K562 (cell line): ENCODE measurements around the gene KLHDC2. TPM values are rescaled to one million over a fixed set of nuclear protein-coding genes. Genes with fewer than 3 reads are reported as not detected.

Experiments
- CREB1 ChIP-seq, 2 experiments: sonication (generic) in 1 of 2; formaldehyde crosslinking in 1 of 2; IDR thresholded peaks; 2 replicates each; pipeline versions ENCODE4 v1.6.1 to v1.8.0; 2012 to 2022; ENCODE audit warnings: inconsistent platforms in 1 of 2, mild to moderate bottlenecking in 1 of 2, missing genetic modification reagents in 1 of 2, moderate library complexity in 1 of 2
- ELF4 ChIP-seq: fragments of 450-650 bp; formaldehyde crosslinking; IDR thresholded peaks from 2 replicates; pipeline ENCODE4 v1.4.0; 2022; ENCODE audit warnings: missing genetic modification characterization
- FIP1L1 ChIP-seq: fragments of 200-400 bp; formaldehyde crosslinking; IDR thresholded peaks from 2 replicates; pipeline ENCODE4 v1.6.1; 2018; ENCODE audit warnings: mild to moderate bottlenecking, low read depth, low read length; ENCODE audit not compliant: poor library complexity, severe bottlenecking
- FOS ChIP-seq: IDR thresholded peaks from 3 replicates; pipeline ENCODE4 v1.6.1; 2011; ENCODE audit not compliant: insufficient read length; ENCODE audit errors: extremely low read depth
- KHSRP ChIP-seq: fragments of 450-650 bp; IDR thresholded peaks from 2 replicates; pipeline ENCODE4 v1.6.1; 2017
- MXD1 ChIP-seq: fragments of 250-450 bp; sonication (Bioruptor Pico); IDR thresholded peaks from 2 replicates; pipeline ENCODE4 v1.8.0; 2021; ENCODE audit warnings: borderline replicate concordance, mild to moderate bottlenecking, moderate library complexity; ENCODE audit not compliant: poor library complexity, severe bottlenecking
- MYBL2 ChIP-seq, 2 experiments: fragments of 450-650 bp in 1 of 2; sonication (generic) in 1 of 2; formaldehyde crosslinking in 1 of 2; IDR thresholded peaks; 2 replicates each; pipeline versions ENCODE4 v1.6.1 to v1.8.1; 2017 to 2022; ENCODE audit warnings: borderline replicate concordance in 1 of 2, inconsistent platforms in 1 of 2, low read depth in 1 of 2, mild to moderate bottlenecking in 1 of 2, missing genetic modification reagents in 1 of 2, moderate library complexity in 1 of 2
- NFE2 ChIP-seq: IDR thresholded peaks from 2 replicates; pipeline ENCODE4 v1.6.1; 2014; ENCODE audit warnings: antibody characterized with exemption, low read depth
- NR0B1 ChIP-seq: fragments of 450-650 bp; IDR thresholded peaks from one replicate; pipeline ENCODE4 v1.6.1; 2018; ENCODE audit warnings: mild to moderate bottlenecking, moderate library complexity; ENCODE audit not compliant: partially characterized antibody
- POLR2AphosphoS5 ChIP-seq: IDR thresholded peaks from 2 replicates; pipeline ENCODE4 v1.6.1; 2011; ENCODE audit warnings: mild to moderate bottlenecking, low read depth, low read length, moderate library complexity; ENCODE audit not compliant: control insufficient read depth, insufficient read depth
- POU5F1 ChIP-seq: fragments of 150-350 bp; IDR thresholded peaks from 2 replicates; pipeline ENCODE4 v1.6.1; 2014; ENCODE audit warnings: borderline replicate concordance, low read length, low read depth, mild to moderate bottlenecking; ENCODE audit not compliant: partially characterized antibody
- SIN3A ChIP-seq, 2 experiments: fragments of 150-350 bp in 1 of 2; IDR thresholded peaks; 2 replicates each; pipeline ENCODE4 v1.6.1; 2011 to 2016; ENCODE audit warnings: borderline replicate concordance in 2 of 2, low read depth in 2 of 2, low read length in 2 of 2, mild to moderate bottlenecking in 2 of 2, moderate library complexity in 2 of 2; ENCODE audit not compliant: control insufficient read depth in 1 of 2
- SNAPC5 ChIP-seq: fragments of 250-450 bp; sonication (Bioruptor Pico); IDR thresholded peaks from 2 replicates; pipeline ENCODE4 v1.8.0; 2021; ENCODE audit warnings: moderate library complexity, mild to moderate bottlenecking, inconsistent platforms
- TGIF2 ChIP-seq: sonication (generic); formaldehyde crosslinking; IDR thresholded peaks from 2 replicates; pipeline ENCODE4 v1.8.1; 2022; ENCODE audit warnings: mild to moderate bottlenecking, missing genetic modification reagents, moderate library complexity
- ZNF23 ChIP-seq: fragments of 250-450 bp; sonication (Bioruptor Pico); IDR thresholded peaks from 2 replicates; pipeline ENCODE4 v1.4.0; 2020; ENCODE audit warnings: mild to moderate bottlenecking
- ZNF347 ChIP-seq: fragments of 450-650 bp; formaldehyde crosslinking; IDR thresholded peaks from 2 replicates; pipeline ENCODE4 v1.4.0; 2020; ENCODE audit warnings: low read depth, mild to moderate bottlenecking, moderate library complexity
- ZNF609 ChIP-seq: sonication (generic); formaldehyde crosslinking; IDR thresholded peaks from 2 replicates; pipeline ENCODE4 v1.8.1; 2023; ENCODE audit warnings: missing genetic modification reagents, mild to moderate bottlenecking, borderline replicate concordance
- ZNF79 ChIP-seq: fragments of 250-450 bp; sonication (Bioruptor Pico); IDR thresholded peaks from 2 replicates; pipeline ENCODE4 v1.4.0; 2020; ENCODE audit warnings: low read depth, mild to moderate bottlenecking, moderate library complexity
- ZNF830 ChIP-seq: fragments of 250-450 bp; sonication (Bioruptor Pico); IDR thresholded peaks from 2 replicates; pipeline ENCODE4 v1.5.0; 2021; ENCODE audit warnings: mild to moderate bottlenecking
- polyA plus RNA-seq, 8 experiments: library from polyadenylated mRNA; depleted of rRNA in 4 of 8; stranded (reverse) in 5 of 8; unstranded in 3 of 8; fragments of >200 nt; fragmentation: Nextera tagmentation in 2 of 8; fragmentation: Illumina TruSeq in 1 of 8; extraction: Ambion mirVana in 2 of 8; extraction: Trizol in 1 of 8; gene quantifications; 2 replicates each; pipeline versions ENCODE4 v1.2.1 to v1.2.3, GENCODE V29; 2011 to 2014; ENCODE audit warnings: inconsistent platforms in 1 of 8, missing spikeins in 1 of 8
- total RNA-seq, 7 experiments: library from RNA; depleted of rRNA in 6 of 7; stranded (reverse); fragments of >200 nt in 6 of 7; fragmentation: Illumina TruSeq in 2 of 7; extraction: Trizol in 2 of 7; gene quantifications; 2 replicates each; pipeline versions ENCODE4 v1.2.1 to v1.2.3, GENCODE V29; 2011 to 2021; ENCODE audit warnings: low replicate concordance in 1 of 7

KLHDC2 gene
- total and polyA plus RNA-seq, 9 of the 15 experiments (the other 6 are each of a cell fraction or from before 2014, with no cell fraction given), result 6.3 to 41.7 (median 20.0) TPM

DNA sequence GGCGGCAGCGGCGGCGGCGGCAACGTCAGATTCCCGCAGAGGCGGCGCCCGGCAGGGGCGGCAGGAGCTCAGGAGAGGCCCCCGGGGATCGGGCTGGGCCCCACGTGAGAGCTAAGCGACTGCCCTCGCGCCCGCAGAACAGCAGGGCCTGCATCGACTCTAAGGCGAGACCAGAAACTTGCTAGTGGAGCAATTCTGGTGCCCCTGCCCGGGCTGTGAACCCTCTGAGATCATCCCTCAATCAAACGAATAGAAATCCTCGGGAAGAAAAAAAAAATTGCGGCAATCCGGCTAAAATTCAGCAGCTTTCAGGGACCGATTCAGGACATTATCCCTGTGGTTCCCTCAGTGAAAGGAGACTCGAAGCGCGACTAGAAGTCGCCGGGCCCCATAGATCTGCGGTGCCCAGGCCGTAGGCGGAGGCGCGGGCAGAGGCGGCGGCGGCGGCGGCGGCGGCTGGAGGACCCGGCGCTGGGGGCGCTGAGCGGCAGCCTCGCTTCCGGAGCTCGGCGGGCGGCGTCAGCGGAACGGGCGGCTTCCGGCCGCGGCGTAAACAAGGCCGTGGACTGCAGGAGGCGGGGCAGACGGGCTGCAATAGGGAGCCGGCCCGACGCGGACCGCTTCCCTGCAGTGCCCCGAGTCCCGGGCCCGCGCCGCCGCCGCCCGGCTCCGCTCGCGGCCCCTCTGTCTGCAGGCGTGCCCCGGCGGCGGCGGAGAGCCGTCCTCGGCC, at the start of gene KLHDC2 (continued):
- TF ChIP-seq ZNF609 (CRISPR knock-in tag), result peak; percentile 58; the same call in 1 of the 2 replicates
- peak in 1 of 2 experiments; percentile 71; a peak in 2 of 4 replicates for TF ChIP-seq SIN3A (IDR thresholded peaks at IDR 0.05; ENCODE audit: borderline replicate concordance in 2 of 2, control insufficient read depth in 1 of 2, low read depth in 2 of 2, low read length in 2 of 2)
- TF ChIP-seq ZNF830 (CRISPR knock-in tag), result no peak
- no peak for TF ChIP-seq ZNF79
- no peak for TF ChIP-seq KHSRP
- no peak for TF ChIP-seq SNAPC5 (CRISPR knock-in tag)
- no peak for TF ChIP-seq ZNF347 (CRISPR knock-in tag)
- TF ChIP-seq POU5F1, result no peak
- peak; percentile 76 for TF ChIP-seq FIP1L1
- no peak for TF ChIP-seq FOS
- TF ChIP-seq MXD1 (CRISPR knock-in tag), result no peak
- no peak for TF ChIP-seq MYBL2 (IDR thresholded peaks at IDR 0.05; ENCODE audit: low read depth)
- no peak for TF ChIP-seq MYBL2 (CRISPR knock-in tag; IDR thresholded peaks at IDR 0.05; ENCODE audit: borderline replicate concordance)
- TF ChIP-seq NFE2, result 0 out of 2 replicates have a peak, but pooled peaks have one; percentile 1
- no peak for TF ChIP-seq NR0B1
- no peak; the same call in 1 of the 2 replicates for TF ChIP-seq CREB1 (IDR thresholded peaks at IDR 0.05)
- 0 out of 2 replicates have a peak, but pooled peaks have one; percentile 45 for TF ChIP-seq CREB1 (CRISPR knock-in tag; IDR thresholded peaks at IDR 0.05)
- TF ChIP-seq ELF4, result no peak
- no peak for TF ChIP-seq TGIF2
- no peak for TF ChIP-seq ZNF23
- TF ChIP-seq POLR2AphosphoS5, result peak; percentile 36; the same call in 1 of the 2 replicates
